B cell (primary cell): ENCODE results near the gene EBF3. TPM values are rescaled to one million over a fixed set of nuclear protein-coding genes. Genes with fewer than 3 reads are reported as not detected.

Experiments used
- ATAC-seq: fragments of 200-7000 bp; cut with Tn5 transposase; one replicate; pipeline ENCODE4 v1.10.0; 2021; ENCODE audit warnings: low read depth, mild to moderate bottlenecking, moderate number of reproducible peaks, moderate library complexity
- CTCF ChIA-PET: fragments of 350-600 bp; sonication (Branson Sonifier 250); formaldehyde crosslinking; loops from one replicate; lab custom pipeline; 2021; ENCODE audit warnings: antibody characterized with exemption, inconsistent platforms; lab: Charles Lee
- POLR2A ChIA-PET: fragments of 350-600 bp; sonication (Branson Sonifier 250); formaldehyde crosslinking; loops from one replicate; lab custom pipeline; 2021; ENCODE audit warnings: antibody characterized with exemption; lab: Charles Lee
- DNase-seq: peaks from one replicate; pipeline ENCODE4 v3.0.0; 2013
- H2AFZ ChIP-seq: 2 replicates; pipeline ENCODE4 v1.6.1; 2012; ENCODE audit warnings: mild to moderate bottlenecking, low read depth, low read length; ENCODE audit not compliant: insufficient read depth, poor library complexity, severe bottlenecking
- H3K27ac ChIP-seq, 2 donors: 1 replicate in 1 of 2; 2 replicates in 1 of 2; pipeline ENCODE4 v1.5.1; 2012 to 2013; ENCODE audit warnings: low read length in 2 of 2, mild to moderate bottlenecking in 2 of 2, moderate library complexity in 1 of 2
- H3K27me3 ChIP-seq, 4 experiments: fragments of 200-600 bp in 1 of 4; sonication (generic) in 1 of 4; replicated peaks in 1 of 4; 1 replicate in 2 of 4; 2 replicates in 2 of 4; pipeline versions ENCODE4 v1.6.1 to v1.7.0; 2013 to 2016; ENCODE audit warnings: low read length in 3 of 4, mild to moderate bottlenecking in 2 of 4, mixed read lengths in 1 of 4, moderate library complexity in 1 of 4; ENCODE audit not compliant: insufficient read depth in 4 of 4, control insufficient read depth in 3 of 4; ENCODE audit errors: control extremely low read depth in 1 of 4
- H3K36me3 ChIP-seq, 2 experiments: replicated peaks in 1 of 2; 1 replicate in 1 of 2; 2 replicates in 1 of 2; pipeline versions ENCODE4 v1.6.1 to v1.7.1; 2013; ENCODE audit warnings: low read length in 1 of 2; ENCODE audit not compliant: insufficient read depth in 2 of 2, control insufficient read depth in 1 of 2; ENCODE audit errors: control extremely low read depth in 1 of 2, extremely low read depth in 1 of 2
- H3K4me1 ChIP-seq, 2 donors: fragments of 200-600 bp in 1 of 2; sonication (generic) in 1 of 2; 1 replicate in 1 of 2; 2 replicates in 1 of 2; pipeline versions ENCODE4 v1.5.1 to v1.6.1; 2013 to 2017; ENCODE audit warnings: low read length in 2 of 2; ENCODE audit not compliant: control insufficient read depth in 2 of 2, insufficient read depth in 2 of 2
- H3K4me2 ChIP-seq: replicated peaks from 2 replicates; pipeline ENCODE3; 2012; ENCODE audit warnings: mild to moderate bottlenecking, low read depth, low read length; ENCODE audit not compliant: poor library complexity, severe bottlenecking
- H3K4me3 ChIP-seq, 5 experiments: fragments of 200-600 bp in 1 of 5; sonication (generic) in 1 of 5; 1 replicate in 3 of 5; 2 replicates in 2 of 5; pipeline versions ENCODE4 v1.5.1 to v1.7.0; 2011 to 2016; ENCODE audit warnings: low read length in 4 of 5, mild to moderate bottlenecking in 4 of 5, low read depth in 2 of 5, control low read depth in 1 of 5, moderate library complexity in 1 of 5; ENCODE audit not compliant: insufficient read depth in 1 of 5; ENCODE audit errors: control extremely low read depth in 1 of 5, extremely low read depth in 1 of 5
- H3K79me2 ChIP-seq: fragments of 200-600 bp; sonication (generic); one replicate; pipeline ENCODE4 v1.6.0; 2016; ENCODE audit warnings: low read length; ENCODE audit not compliant: control insufficient read depth, insufficient read depth
- H3K9ac ChIP-seq: fragments of 200-600 bp; sonication (generic); 2 replicates; pipeline ENCODE4 v1.6.1; 2017; ENCODE audit warnings: mild to moderate bottlenecking, low read length, moderate library complexity
- H3K9me3 ChIP-seq, 3 donors: one replicate each; pipeline versions ENCODE4 v1.6.1 to v1.7.1; 2013; ENCODE audit warnings: low read length in 2 of 3; ENCODE audit not compliant: control insufficient read depth in 2 of 3, insufficient read depth in 1 of 3; ENCODE audit errors: control extremely low read depth in 1 of 3
- H4K20me1 ChIP-seq: 2 replicates; pipeline ENCODE4 v1.6.0; 2012; ENCODE audit warnings: mild to moderate bottlenecking, low read length; ENCODE audit not compliant: insufficient read depth, control insufficient read depth, poor library complexity, severe bottlenecking
- H3K27ac Mint-ChIP-seq: one replicate; pipeline ENCODE4 v1.8.0; 2021; ENCODE audit warnings: mixed read lengths
- H3K27me3 Mint-ChIP-seq: one replicate; pipeline ENCODE4 v1.8.0; 2021; ENCODE audit warnings: mixed read lengths
- H3K4me1 Mint-ChIP-seq: one replicate; pipeline ENCODE4 v1.8.0; 2021; ENCODE audit warnings: mixed read lengths
- H3K4me3 Mint-ChIP-seq: one replicate; pipeline ENCODE4 v1.8.0; 2021; ENCODE audit warnings: mixed read lengths
- H3K9me3 Mint-ChIP-seq: one replicate; pipeline ENCODE4 v1.8.0; 2022; ENCODE audit warnings: mixed read lengths; ENCODE audit not compliant: insufficient read depth
- EZH2 ChIP-seq: IDR thresholded peaks from 2 replicates; pipeline ENCODE4 v1.6.1; 2012; ENCODE audit warnings: borderline replicate concordance, low read depth, mild to moderate bottlenecking, moderate library complexity, low read length; ENCODE audit not compliant: insufficient read depth, poor library complexity, severe bottlenecking
- WGBS: methylation state at CpG from one replicate; pipeline ENCODE4 v1.1.5; 2013; ENCODE audit warnings: missing lambda C conversion rate; ENCODE audit not compliant: insufficient coverage; 5-methylcytosine and 5-hydroxymethylcytosine counted together
- intact Hi-C: fragments of 100-400 bp; cut with micrococcal nuclease; formaldehyde crosslinking; loops from one replicate; pipeline ENCODE4 v1.10.0; 2022
- polyA plus RNA-seq: library from polyadenylated mRNA; depleted of rRNA; stranded (reverse); fragments of >200 nt; gene quantifications from 2 replicates; pipeline ENCODE4 v1.2.3, GENCODE V29; 2012
- total RNA-seq, 2 donors: library from RNA; stranded (reverse); fragments of 120-200 nt in 1 of 2; gene quantifications; 1 replicate in 1 of 2; 2 replicates in 1 of 2; pipeline versions ENCODE4 v1.2.3 to v1.2.4, GENCODE V29; 2013 to 2022
- TF ChIP-seq, protein P1 (sequence below): fragments of 200-600 bp; IDR thresholded peaks from one replicate; pipeline ENCODE4 v1.8.0; 2022; ENCODE audit warnings: antibody characterized with exemption, mild to moderate bottlenecking

Gene EBF3
- total and polyA plus RNA-seq, 2 donors (not counting 1 experiment from before 2014, with no cell fraction given): not detected

DNA sequence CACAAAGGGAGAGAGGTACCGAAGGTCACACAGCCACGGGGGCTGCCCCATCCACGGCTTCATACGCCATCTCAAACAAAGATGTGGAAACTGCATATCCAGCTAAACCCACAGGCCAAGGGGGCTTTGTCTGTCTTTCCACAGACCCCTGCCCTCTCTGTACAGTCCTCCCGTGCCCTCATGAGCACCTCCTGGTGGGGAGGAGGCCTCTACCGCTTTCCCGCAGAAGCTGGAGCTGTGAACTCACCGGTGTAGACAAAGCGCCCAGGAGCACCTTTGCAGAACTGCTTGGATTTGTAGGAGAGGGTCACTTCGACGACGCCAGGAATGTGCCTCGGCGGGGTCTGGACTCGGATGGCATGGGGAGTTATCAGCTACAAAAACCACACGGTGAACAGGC is 97.2 kb downstream of the EBF3 start:
- Histone ChIP-seq H3K4me3 (no peak overlapping the region), H3K4me2 (no peak overlapping the region), H3K9me3 (peaks cover 0 to 4% (median 0%) of the 10 kb centered on the region in 3 donors), H3K4me1 (peaks cover 0 to 5% of the 10 kb centered on the region in 2 donors), H3K9ac (no peak overlapping the region), H3K27ac (no peak overlapping the region), H3K27me3 (peaks cover 0 to 2% (median 0%) of the 10 kb centered on the region in 4 experiments), H3K79me2 (no peaks in the 10 kb centered on the region), H2AFZ (no peak overlapping the region), H4K20me1 (no peaks in the 10 kb centered on the region), H3K36me3 (no peaks in the 10 kb centered on the region)
- Mint-ChIP-seq H3K27me3 (no peaks in the 10 kb centered on the region), H3K9me3 (no peaks in the 10 kb centered on the region), H3K27ac (no peak overlapping the region), H3K4me1 (no peaks in the 10 kb centered on the region), H3K4me3 (no peak overlapping the region)
- POLR2A ChIA-PET: no interaction called here
- intact Hi-C loops: no loop called here
- CTCF ChIA-PET: no interaction called here
- DNase-seq: no peak
- WGBS: 94% methylated on average over 14 of the region's 16 CpGs
- no peak for TF ChIP-seq EZH2
- TF ChIP-seq, protein P1, sequence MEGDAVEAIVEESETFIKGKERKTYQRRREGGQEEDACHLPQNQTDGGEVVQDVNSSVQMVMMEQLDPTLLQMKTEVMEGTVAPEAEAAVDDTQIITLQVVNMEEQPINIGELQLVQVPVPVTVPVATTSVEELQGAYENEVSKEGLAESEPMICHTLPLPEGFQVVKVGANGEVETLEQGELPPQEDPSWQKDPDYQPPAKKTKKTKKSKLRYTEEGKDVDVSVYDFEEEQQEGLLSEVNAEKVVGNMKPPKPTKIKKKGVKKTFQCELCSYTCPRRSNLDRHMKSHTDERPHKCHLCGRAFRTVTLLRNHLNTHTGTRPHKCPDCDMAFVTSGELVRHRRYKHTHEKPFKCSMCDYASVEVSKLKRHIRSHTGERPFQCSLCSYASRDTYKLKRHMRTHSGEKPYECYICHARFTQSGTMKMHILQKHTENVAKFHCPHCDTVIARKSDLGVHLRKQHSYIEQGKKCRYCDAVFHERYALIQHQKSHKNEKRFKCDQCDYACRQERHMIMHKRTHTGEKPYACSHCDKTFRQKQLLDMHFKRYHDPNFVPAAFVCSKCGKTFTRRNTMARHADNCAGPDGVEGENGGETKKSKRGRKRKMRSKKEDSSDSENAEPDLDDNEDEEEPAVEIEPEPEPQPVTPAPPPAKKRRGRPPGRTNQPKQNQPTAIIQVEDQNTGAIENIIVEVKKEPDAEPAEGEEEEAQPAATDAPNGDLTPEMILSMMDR: no peak
- ATAC-seq: no peak

DNA sequence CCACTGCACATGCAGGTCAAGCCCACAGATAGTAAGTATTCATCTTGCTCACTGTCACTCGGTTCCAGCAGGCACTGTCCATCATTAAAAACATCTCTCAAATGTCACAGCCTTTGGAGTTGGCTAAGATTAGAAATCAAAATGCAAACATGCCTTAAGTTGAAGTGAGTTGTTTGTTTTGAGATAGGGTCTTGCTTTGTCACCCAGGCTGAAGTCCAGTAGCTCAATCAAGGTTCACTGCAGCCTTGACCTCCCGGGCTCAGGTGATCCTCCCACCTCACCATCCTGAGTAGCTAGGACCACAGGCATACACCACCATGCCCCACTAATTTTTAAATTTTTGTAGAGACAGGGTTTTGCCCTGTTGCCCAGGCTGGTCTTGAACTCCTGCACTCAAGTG is 98.1 kb downstream of the EBF3 start:
- Histone ChIP-seq H3K27ac (no peak overlapping the region), H3K27me3 (peaks cover 0 to 1% (median 0%) of the 10 kb centered on the region in 4 experiments), H3K4me3 (no peak overlapping the region), H4K20me1 (no peaks in the 10 kb centered on the region), H3K79me2 (no peaks in the 10 kb centered on the region), H2AFZ (no peak overlapping the region), H3K9ac (no peak overlapping the region), H3K4me2 (no peak overlapping the region), H3K4me1 (peaks cover 0 to 3% of the 10 kb centered on the region in 2 donors), H3K9me3 (peaks cover 0 to 4% (median 0%) of the 10 kb centered on the region in 3 donors), H3K36me3 (no peaks in the 10 kb centered on the region)
- POLR2A ChIA-PET: no interaction called here
- CTCF ChIA-PET: interaction anchor here (1.1 kb wide), 1 partner anchor 16 kb away, joined by 3 read pairs; no protein-coding TSS in a partner anchor
- H3K27me3 Mint-ChIP-seq: no peaks in the 10 kb centered on the region
- no peaks in the 10 kb centered on the region for H3K9me3 Mint-ChIP-seq
- no peaks in the 10 kb centered on the region for H3K4me1 Mint-ChIP-seq
- intact Hi-C loops: no loop called here
- DNase-seq (no peak), ATAC-seq (no peak)
- no CpG with 5 or more reads among the region's 2 CpGs for WGBS
- H3K4me3 Mint-ChIP-seq: no peak overlapping the region
- no peak overlapping the region for H3K27ac Mint-ChIP-seq
- TF ChIP-seq EZH2: no peak
- TF ChIP-seq, protein P1: no peak
